Mucosa of descending colon (tissue), 3 donors: ENCODE results near the gene ZNF92. TPM values are rescaled to one million over a fixed set of nuclear protein-coding genes. Genes with fewer than 3 reads are reported as not detected.
"Not testable (repeated sequence)": the region's sequence is repeated elsewhere in the genome, so short reads cannot be mapped to it uniquely, and the experiment has no call there.

ENCODE experiments used
- ATAC-seq: fragments of 200-7000 bp; cut with Tn5 transposase; one replicate; pipeline ENCODE4 v1.9.1; 2020; ENCODE audit warnings: mild to moderate bottlenecking, moderate library complexity
- DNase-seq, 3 donors: peaks; one replicate each; pipeline ENCODE4 v3.0.0-alpha.2; 2020
- H3K36me3 ChIP-seq: fragments of 200-600 bp; one replicate; pipeline ENCODE4 v1.8.0; 2021; ENCODE audit warnings: low read depth, mild to moderate bottlenecking
- H3K4me1 ChIP-seq: fragments of 200-600 bp; one replicate; pipeline ENCODE4 v1.8.0; 2021; ENCODE audit warnings: low read depth, mild to moderate bottlenecking
- H3K4me3 ChIP-seq: fragments of 200-600 bp; one replicate; pipeline ENCODE4 v1.8.0; 2021; ENCODE audit warnings: mild to moderate bottlenecking
- H3K9me3 ChIP-seq: fragments of 200-600 bp; one replicate; pipeline ENCODE4 v1.8.0; 2021; ENCODE audit warnings: mild to moderate bottlenecking
- intact Hi-C, 2 donors: fragments of 100-400 bp; cut with DNase I in 1 of 2; cut with micrococcal nuclease in 1 of 2; formaldehyde crosslinking; loops; one replicate each; pipeline versions ENCODE4 v1.11.0 to v1.11.1; 2022; cut with DNase I, micrococcal nuclease
- long read RNA-seq, 2 donors: library from polyadenylated mRNA; unstranded; transcript quantifications; one replicate each; pipeline ENCODE4 v2.0.0, GENCODE V29; 2019 to 2021
- total RNA-seq, 3 donors: library from RNA; stranded (reverse); fragmentation: NEBNext Ultra II Directional in 2 of 3; extraction: Animal tissue kit (Norgen Biotek cat#: 25700) in 2 of 3; gene quantifications; one replicate each; pipeline versions ENCODE4 v1.2.1 to v1.2.4, GENCODE V29; 2021 to 2023
- TF ChIP-seq, protein P1 (sequence below): fragments of 200-600 bp; IDR thresholded peaks from one replicate; pipeline ENCODE4 v1.8.0; 2022; ENCODE audit warnings: antibody characterized with exemption, mild to moderate bottlenecking
- donor health status: DM: no; HTN: no; CAD: no; lungs with moderate emphysema.
- donor health status: DM: no; HTN: no; CAD: no.
- donor health status: DM: no; HTN: yes; CAD: no.

The ZNF92 gene
- total RNA-seq: 1 to 10 TPM; 5.9 to 8.5 (median 7.2) TPM
- long read RNA-seq, donor 1, transcript ZNF92-201 (4 exons, 3,210 nt): major isoform, 8 of 9 reads
- long read RNA-seq, donor 1, partial matches to known transcripts: 0 of 9 reads
- long read RNA-seq, donor 1, other reads (novel, unspliced or antisense): 0 of 9 reads
- long read RNA-seq, donor 2, partial matches to known transcripts: 0 of 4 reads
- long read RNA-seq, donor 2, other reads (novel, unspliced or antisense): 1 of 4 reads

GRCh38 chr7:65373608-65374351 is at the start of gene ZNF92:
ZNF92 (plus strand) TSS chr7:65373855; CDS start chr7:65373998, 143 bp downstream.
- DNase-seq (peak; percentile 97 to 100 (median 98)), ATAC-seq (peak; percentile 100)
- Histone ChIP-seq H3K9me3 (no peaks in the 10 kb centered on the region), H3K4me1 (peaks cover 3% of the 10 kb centered on the region), H3K4me3 (peak within 1 kb of the TSS; percentile 56), H3K36me3 (no peaks in the 10 kb centered on the region)
- intact Hi-C loops: no loop called here
- TF ChIP-seq, protein P1, sequence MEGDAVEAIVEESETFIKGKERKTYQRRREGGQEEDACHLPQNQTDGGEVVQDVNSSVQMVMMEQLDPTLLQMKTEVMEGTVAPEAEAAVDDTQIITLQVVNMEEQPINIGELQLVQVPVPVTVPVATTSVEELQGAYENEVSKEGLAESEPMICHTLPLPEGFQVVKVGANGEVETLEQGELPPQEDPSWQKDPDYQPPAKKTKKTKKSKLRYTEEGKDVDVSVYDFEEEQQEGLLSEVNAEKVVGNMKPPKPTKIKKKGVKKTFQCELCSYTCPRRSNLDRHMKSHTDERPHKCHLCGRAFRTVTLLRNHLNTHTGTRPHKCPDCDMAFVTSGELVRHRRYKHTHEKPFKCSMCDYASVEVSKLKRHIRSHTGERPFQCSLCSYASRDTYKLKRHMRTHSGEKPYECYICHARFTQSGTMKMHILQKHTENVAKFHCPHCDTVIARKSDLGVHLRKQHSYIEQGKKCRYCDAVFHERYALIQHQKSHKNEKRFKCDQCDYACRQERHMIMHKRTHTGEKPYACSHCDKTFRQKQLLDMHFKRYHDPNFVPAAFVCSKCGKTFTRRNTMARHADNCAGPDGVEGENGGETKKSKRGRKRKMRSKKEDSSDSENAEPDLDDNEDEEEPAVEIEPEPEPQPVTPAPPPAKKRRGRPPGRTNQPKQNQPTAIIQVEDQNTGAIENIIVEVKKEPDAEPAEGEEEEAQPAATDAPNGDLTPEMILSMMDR: no peak

DNA sequence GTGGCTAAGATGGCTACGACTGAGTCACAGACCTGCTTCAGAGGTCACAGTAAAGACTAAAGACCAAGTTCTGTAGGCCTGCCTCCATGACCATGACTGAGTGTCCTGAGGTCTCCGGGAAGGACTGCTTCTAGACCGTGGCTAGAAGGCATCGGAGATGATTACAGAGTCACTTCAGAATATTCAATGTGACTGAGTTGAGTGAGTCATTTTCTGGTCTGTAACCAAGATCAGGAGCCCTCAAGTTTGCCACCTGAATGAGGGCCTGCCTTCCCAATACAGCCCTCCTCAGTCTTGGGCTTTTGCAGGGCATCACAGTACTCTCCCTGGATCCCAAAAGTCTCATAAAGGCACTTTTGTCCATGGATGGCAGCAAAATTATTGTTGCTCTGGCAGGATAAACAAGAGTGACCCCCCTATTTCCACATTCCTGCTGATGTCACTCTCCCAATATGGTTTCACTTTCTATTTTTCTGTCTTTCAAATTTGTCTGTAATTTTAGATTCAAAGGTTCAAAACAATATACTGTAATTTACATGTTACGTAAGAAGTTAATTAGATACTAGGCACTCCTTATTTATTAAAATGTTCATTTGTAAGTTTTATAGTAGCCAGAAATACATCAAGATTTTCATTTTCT is 47.7 kb upstream of the ZNF92 start:
- ATAC-seq: no peak
- no peaks in the 10 kb centered on the region for H3K4me1 ChIP-seq
- DNase-seq: no peak
- TF ChIP-seq, protein P1: no peak
- H3K9me3 ChIP-seq: no peaks in the 10 kb centered on the region
- H3K4me3 ChIP-seq: no peak overlapping the region
- intact Hi-C loops: no loop called here
- H3K36me3 ChIP-seq: no peaks in the 10 kb centered on the region

DNA sequence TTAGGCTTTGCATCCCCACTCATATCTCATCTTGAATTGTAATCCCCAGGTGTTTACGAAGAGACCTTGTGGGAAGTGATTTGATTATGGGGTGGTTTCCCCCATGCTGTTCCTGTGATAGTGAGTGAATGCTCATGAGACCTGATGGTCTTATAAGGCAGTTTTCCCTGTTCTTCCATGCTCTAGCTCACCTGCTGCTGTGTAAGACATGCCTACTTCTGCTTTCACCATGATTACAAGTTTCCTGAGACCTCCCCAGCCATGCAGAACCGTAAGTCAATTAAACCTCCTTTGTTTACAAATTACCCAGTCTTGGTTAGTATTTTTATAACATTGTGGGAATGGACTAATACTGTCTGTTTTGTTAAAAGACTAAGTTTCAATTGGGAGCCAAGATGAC is 35.3 kb upstream of the ZNF92 start:
- Histone ChIP-seq H3K4me1 (no peaks in the 10 kb centered on the region), H3K36me3 (no peaks in the 10 kb centered on the region), H3K4me3 (no peak overlapping the region), H3K9me3 (no peaks in the 10 kb centered on the region)
- DNase-seq: no peak
- ATAC-seq: no peak
- TF ChIP-seq, protein P1: no peak
- intact Hi-C loops: no loop called here

DNA sequence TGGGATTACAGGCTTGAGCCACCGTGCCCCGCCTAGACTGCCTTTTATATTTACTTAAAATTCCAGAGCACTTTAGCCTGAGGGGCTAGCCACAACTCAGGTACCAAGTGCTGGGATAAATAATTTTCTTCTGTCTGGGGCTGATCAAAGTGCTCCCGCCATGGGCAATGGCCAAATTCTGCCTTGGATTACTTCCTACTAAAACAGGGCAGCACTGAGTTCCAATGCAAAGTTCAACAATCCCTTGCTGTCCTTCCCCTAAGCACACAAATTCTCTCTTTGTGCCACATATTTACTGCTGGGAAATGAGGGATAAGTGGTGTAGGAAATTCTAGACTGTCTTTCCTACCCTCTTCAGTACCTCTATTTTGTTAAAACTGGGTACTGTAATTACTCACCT is 34.4 kb upstream of the ZNF92 start:
- no peak overlapping the region for H3K4me3 ChIP-seq
- intact Hi-C loops: no loop called here
- no peaks in the 10 kb centered on the region for H3K36me3 ChIP-seq
- H3K4me1 ChIP-seq: no peaks in the 10 kb centered on the region
- ATAC-seq (no peak), DNase-seq (no peak)
- TF ChIP-seq, protein P1: no peak
- no peaks in the 10 kb centered on the region for H3K9me3 ChIP-seq

GRCh38 chr7:65342723-65343629 is 30.7 kb upstream of the ZNF92 start:
- intact Hi-C loops: no loop called here
- Histone ChIP-seq H3K4me3 (no peak overlapping the region), H3K9me3 (no peaks in the 10 kb centered on the region), H3K4me1 (no peaks in the 10 kb centered on the region), H3K36me3 (no peaks in the 10 kb centered on the region)
- ATAC-seq (no peak), DNase-seq (no peak)
- TF ChIP-seq, protein P1: no peak

DNA sequence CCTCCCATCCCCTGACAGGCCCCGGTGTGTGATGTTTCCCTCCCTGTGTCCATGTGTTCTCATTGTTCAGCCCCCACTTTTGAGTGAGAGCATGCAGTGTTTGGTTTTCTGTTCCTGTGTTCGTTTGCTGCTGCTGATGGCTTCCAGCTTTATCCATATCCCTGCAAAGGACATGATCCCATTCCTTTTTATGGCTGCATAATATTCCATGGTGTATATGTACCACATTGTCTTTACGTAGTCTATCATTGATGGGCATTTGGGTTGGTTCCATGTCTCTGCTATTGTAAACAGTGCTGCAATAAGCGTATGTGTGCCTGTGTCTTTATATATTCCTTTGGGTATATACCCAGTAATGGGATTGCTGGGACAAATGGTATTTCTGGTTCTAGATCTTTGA is 29.1 kb upstream of the ZNF92 start:
- H3K9me3 ChIP-seq, H3K36me3 ChIP-seq, H3K4me3 ChIP-seq, DNase-seq, H3K4me1 ChIP-seq, ATAC-seq, intact Hi-C loops: not testable (repeated sequence)
